Stimulated activated CD8-positive, alpha-beta memory T cell treated with anti-CD3 and anti-CD28 coated beads, Interleukin-2, amount 100 ng/mL, for 1 hour (primary cell): Measurements from ENCODE around the gene FBXO31.

ENCODE experiments used
- DNase-seq, 2 donors: peaks; one replicate each; pipeline ENCODE4 v3.0.0-alpha.2; 2020; ENCODE audit warnings: low read depth in 2 of 2

Gene FBXO31

DNA sequence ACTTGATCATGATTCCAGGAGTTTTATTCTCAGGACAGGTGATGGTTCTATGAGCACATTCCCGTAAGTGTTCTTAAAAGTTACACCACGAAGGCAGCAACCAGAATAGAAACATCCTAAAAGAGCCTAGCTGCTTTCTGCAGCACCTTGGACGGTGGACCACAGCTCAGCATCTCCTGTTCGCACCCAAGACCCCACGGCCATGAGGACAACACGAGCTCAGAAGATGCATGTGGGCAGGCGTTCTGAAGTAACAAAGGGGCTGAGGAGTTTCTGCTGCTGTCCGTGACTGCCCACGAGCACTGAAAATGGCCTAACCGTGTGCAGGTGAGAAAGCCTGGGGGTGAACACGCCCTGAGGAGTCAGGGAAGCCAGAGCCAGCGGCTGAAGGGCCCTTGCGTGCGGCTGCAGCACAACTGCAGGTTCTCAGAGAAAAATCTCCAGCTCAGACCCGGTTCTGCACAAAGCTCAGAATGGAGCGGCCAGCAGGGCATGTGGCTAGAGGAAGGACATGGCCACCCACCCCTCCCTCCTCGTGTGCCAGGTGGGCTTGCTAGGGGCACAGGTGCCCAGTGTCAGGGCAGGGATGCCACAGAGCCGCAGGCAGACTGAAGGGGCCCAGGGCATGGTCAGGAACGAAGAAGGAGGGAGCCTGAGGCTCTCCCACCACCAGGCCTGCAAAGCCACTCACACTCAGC, 55.6 kb downstream of the FBXO31 start:
- DNase-seq = no peak

- no peak for DNase-seq
These were observed 57.4 kb downstream of the FBXO31 start for GRCh38 chr16:87326151-87326571.

GRCh38 chr16:87325423-87325858, 58.1 kb downstream of the FBXO31 start:
- DNase-seq = no peak

DNA sequence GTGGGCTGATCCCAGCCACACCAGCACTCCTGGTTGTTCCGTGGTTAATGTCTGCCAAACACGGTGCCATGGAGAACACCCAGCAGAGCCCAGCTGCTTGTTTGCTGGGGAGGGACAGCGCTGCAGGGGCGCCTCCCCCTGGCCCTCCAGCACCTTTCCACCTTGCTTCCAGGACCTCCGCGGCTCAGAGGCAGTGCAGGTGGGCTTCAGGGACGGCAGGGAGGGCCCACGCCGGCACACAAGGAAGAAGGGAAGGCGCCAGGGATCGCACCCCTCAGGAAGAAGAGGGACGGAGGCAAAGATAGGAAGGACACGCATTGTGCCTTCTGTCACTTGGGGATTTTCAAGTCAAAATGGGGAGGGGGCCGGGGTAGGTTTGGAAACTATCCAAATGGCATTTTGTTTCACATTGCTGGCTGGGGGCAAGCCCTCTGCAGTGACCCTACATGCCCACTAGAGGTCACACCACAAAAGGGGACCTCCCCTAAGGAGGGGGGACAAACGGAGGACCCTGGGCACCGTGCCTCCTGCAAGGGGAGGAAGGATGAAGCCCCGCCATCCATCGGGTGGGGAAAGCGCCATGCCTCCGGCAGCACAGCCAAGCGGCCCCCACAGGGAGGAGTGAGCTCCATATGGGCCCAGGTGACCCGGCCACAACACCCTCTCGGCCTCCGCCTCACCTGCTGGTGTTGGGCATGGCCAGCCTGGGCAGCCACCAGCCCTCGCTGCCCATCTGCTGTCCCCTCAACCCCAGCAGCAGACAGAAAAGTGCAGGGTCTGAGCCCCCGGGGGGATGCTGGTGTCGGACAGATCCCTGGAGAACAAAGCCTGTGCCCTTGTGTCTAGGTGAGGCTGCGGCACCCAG, 58.9 kb downstream of the FBXO31 start:
- DNase-seq = peak; percentile 9 to 16

GRCh38 chr16:87323727-87324410, 59.7 kb downstream of the FBXO31 start:
- DNase-seq = no peak

DNA sequence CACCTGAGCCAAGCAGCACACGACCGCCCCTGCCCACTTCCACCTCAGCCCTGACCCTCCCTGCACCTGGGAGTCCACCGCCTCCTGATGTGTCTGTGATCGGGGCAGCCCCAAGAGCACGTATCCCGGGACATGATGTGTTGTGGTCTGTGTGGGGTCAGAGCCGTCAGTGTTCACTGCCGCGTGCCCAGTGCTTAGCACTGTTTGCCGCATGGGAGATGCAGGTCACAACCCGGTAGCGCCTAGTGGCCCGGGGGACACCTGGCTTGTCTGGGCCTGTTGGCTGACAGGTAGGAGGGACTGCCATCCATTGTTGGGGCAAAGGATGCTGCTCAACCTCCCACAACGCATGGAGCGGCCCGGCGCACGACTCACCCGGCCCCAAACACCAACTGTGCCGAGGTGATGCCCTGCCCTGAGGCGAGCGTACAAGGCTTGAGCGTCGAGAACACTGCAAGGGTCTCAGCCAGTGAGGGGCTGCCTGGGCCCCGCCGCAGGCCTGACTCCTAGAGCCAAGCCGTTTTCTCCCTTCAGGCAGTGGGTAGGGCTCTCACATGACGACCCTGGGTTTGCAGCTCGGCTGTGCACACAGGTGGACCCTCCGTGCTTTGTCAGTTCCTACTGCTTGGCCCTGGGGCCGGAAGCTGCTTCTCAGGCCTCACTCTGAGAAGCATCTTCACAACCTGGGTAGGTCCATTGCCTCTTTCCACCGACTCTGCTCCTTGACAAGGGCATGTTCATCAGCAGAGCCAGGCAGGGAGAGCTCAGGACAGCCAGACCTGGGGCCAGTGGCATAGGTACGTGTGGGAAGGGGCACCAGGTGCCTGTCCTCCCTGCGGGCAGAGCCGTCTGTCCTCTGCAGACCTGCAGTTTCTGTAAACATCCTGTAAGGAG, 60.5 kb downstream of the FBXO31 start:
- DNase-seq = no peak

DNA sequence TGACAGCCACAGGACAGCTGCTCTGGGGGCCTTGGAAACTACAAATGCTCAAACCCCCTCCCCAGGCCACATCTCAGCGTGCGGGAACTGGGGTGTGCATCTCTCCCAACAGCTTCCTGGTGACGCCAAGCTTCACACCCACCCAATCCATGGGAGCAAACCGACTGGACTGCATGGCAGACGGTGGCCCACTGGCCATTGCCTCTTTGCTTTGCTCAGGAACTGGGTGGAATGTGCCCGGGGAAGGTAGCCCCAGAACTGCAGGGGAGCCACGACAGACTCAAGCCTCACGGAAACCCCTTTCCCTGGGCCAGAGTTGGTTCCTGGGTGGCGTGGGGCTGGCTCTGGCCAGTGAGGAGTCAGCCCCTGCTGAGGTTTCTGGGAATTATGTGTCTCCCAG, 61.2 kb downstream of the FBXO31 start:
- DNase-seq = no peak

DNA sequence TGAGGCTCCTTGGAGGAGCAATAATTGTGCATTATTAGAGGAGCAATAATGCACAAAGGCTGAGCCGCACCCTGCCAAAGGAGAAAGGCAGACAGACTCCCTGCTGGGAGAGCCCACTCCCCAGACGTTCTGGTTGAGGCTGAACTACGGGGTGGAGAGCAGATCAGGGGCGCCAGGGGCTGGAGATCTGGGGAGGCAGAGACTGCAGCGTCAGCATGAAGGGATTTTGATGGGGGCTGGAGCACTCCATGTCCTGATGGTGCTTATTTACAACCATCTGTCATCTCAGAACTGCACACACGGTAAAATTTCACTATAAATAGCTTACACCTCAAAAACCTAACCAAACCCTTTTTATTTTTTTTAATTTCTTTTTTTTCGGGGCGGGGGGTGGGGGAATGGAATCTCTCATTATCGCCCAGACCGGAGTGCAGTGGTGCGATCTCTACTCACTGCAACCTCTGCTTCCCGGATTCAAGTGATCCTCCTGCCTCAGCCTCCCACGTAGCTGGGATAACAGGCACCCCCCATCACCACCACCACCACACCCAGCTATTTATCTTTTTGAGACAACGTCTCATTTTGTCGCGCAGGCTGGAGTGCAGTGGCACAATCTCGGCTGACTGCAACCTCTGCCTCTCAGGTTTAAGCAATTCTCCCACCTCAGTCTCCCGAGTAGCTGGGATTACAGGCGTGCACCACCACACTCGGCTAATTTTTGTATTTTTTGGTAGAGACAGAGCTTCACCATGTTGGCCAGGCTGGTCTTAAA, 62.1 kb downstream of the FBXO31 start:
- no peak for DNase-seq

GRCh38 chr16:87320510-87321227, 62.9 kb downstream of the FBXO31 start:
- DNase-seq = no peak

DNA sequence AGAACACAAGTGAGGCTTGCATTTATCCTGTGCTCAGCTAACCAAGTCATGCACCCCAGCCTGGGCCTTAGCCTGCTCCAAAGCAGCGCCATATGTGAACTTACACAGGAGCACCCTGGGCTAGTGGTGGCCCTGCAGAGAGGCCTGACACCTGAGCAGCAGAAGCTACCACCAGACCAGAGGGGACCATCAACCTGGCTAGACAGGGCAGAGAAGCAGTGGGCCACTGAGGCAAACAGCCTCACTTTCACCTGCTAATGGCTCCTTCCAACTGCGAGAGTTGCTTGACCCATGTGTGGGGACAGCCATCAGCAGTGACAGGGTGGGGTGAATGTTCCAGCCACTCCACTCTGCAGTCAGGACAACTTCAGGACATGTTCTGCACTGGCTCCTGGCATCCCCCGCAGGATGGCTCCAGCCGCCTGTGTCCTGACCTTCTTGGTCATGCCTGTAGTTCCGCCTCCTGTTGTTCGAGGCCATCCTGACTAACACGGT, 63.5 kb downstream of the FBXO31 start:
- no peak for DNase-seq

DNA sequence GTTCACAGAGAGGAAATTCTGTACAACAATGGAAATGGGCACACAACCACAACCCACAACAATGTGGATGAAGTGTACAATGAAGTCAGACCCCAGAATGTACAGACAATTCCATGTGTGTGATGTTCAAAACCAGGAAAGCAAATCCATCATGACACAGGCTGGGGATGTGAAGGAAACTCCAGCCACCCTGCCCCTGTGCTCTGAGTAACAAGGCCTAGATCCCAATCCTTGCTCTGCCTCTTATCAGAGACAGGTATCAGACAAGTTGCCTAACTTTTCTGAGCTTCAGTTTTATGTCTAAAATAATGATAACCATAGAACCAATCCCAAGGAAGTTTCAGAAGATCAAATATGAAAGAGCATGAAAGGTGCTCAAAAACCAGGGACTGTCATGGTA, 64.6 kb downstream of the FBXO31 start:
- no peak for DNase-seq

DNA sequence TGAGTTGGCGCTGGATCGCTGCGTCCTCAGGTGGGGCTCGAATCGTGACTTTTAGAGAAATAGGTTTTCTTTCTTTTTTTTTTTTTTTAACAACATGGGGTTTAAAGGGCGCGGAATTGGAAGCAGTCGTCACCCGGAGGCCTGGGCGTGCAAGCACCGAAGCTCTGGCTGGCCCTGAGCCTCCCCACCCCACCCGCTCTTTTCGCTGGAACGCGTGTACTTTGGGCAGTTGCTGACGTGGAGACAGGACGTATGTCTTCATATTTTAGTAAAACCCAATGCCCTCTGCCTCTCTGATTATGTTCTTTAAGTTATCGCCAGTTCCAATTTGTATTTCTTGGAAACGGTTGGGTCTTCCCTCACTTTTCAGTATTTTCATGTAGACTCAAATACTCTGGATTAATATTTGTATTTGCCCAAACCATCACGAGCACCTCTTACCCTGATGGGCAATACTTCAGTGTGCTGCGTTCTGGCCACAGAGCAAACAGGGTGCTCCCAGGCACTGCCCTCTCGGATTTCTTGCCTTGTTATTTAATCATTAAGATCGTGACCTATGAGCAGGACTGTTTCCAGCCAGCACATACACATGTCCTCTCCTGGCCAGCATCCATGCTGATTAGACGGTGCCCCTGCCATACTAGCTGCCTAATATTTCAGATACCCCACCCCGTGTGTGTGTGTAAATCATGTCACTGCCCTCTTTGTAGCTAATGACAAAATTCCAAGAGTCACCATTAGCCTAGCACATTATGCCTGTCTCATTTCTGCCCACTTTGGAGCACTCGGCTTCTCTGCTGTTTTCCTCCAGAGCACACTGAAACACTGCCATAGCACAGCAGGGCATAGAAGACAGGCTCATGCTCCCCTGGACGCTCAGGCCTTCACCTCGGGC, 65.6 kb downstream of the FBXO31 start:
- DNase-seq = no peak

- peak; percentile 95 to 96 for DNase-seq
These were observed 66.4 kb downstream of the FBXO31 start, which contains the start of gene C16orf95 for GRCh38 chr16:87316923-87317749. TSS of gene C16orf95 (minus strand) at chr16:87317392. CDS start at chr16:87317242, 150 bp downstream.

DNA sequence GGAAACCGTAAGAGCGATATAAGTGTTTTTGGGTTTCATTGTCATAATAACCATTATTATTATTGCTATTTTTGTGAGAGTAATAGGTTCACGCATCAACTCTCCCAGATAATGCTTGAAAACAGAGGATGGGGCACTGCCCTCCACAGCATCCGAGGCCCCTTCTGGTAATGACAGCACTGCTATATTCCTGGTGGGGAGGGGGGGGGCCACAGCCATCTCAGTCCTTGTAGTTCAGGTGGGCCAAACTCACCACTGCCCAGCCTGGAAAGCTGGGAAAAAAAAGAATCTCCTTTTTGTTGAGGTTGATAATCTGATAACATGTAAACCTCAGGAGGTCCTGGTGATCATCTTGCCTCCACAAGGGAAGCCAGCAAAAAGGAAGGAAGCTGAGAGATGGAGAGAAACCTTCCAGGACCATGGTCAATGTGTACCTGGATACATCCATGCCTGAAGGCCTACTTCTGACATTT, 67.1 kb downstream of the FBXO31 start:
- DNase-seq = no peak

GRCh38 chr16:87314990-87315420, 68.6 kb downstream of the FBXO31 start:
- no peak for DNase-seq

DNA sequence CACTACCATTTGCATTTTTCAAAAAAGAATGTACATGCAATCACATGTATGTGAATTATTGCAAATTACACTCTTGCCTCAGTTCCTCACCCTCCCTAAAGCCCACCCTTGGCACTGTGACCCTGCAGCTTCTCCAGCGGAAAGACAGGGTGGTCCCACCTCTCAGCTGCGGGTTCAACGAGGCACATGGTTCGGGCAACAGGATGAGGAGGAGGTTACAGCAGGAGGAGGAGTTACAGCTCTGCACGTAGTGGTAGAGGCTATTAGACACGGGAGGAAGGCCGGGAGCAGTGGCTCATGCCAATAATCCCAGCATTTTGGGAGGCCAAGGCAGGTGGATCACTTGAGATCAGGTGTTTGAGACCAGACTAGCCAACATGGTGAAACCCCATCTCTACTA, 71.6 kb downstream of the FBXO31 start:
- no peak for DNase-seq

GRCh38 chr16:87311387-87311786, 72.2 kb downstream of the FBXO31 start:
- DNase-seq = no peak

DNA sequence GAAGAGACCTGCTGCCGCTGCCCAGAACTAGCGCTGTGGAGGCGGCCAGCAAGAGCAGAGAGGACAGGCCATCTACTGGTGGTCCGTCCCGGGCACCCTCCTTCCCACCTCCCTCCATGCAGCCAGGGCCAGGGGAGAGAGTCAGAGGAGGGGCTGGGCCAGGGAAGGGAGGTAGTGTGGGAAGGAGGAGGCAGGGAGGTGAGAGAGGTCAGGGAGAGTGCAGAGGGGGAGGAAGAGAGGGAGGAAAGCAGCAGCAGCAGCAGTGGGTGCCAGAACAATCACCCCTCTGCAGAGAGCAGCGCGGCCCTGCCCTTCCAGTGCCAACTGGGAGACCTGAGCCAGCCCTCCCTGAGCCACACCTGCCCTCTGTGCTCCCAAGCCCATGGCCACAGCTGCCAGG, 73.0 kb downstream of the FBXO31 start:
- DNase-seq = no peak
